PC-3 (cell line): ENCODE data around the gene GMPPB.

Experiments
- EZH2 ChIP-seq: fragments of 300-600 bp; sonication (generic); IDR thresholded peaks from one replicate; pipeline ENCODE4 v1.6.1; 2017; ENCODE audit warnings: antibody characterized with exemption, mild to moderate bottlenecking, low read length; ENCODE audit not compliant: unreplicated experiment
- TF ChIP-seq, protein P1 (sequence below): fragments of 300-600 bp; sonication (generic); conservative IDR thresholded peaks from 2 replicates; pipeline ENCODE4 v1.5.1; 2017; ENCODE audit warnings: antibody characterized with exemption, low read depth, mild to moderate bottlenecking, low read length

DNA sequence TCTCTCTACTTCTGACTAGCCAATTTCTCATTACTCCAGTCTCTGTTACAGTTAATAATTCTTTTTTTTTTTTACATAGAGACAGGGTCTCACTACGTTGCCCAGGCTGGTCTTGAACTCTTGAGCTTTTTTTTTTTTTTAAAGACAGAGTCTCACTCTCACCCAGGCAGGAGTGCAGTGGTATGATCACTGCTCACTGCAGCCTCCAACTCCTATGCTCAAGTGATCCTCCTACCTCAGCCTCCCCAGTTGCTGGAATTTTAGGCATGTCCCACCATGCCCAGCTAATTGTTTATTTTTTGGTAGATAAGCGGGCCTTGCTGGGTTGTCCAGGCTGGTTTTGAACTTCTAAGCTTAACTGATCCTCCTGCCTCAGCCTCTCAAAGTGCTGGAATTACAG is 49.0 kb upstream of the GMPPB start:
- TF ChIP-seq EZH2 = no peak
- TF ChIP-seq, protein P1, sequence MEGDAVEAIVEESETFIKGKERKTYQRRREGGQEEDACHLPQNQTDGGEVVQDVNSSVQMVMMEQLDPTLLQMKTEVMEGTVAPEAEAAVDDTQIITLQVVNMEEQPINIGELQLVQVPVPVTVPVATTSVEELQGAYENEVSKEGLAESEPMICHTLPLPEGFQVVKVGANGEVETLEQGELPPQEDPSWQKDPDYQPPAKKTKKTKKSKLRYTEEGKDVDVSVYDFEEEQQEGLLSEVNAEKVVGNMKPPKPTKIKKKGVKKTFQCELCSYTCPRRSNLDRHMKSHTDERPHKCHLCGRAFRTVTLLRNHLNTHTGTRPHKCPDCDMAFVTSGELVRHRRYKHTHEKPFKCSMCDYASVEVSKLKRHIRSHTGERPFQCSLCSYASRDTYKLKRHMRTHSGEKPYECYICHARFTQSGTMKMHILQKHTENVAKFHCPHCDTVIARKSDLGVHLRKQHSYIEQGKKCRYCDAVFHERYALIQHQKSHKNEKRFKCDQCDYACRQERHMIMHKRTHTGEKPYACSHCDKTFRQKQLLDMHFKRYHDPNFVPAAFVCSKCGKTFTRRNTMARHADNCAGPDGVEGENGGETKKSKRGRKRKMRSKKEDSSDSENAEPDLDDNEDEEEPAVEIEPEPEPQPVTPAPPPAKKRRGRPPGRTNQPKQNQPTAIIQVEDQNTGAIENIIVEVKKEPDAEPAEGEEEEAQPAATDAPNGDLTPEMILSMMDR = no peak
